Activated CD4-positive, alpha-beta T cell treated with anti-CD3 and anti-CD28 coated beads, Interleukin-2, amount 50 U/mL, for 48 hours (primary cell): ENCODE results near the gene HIPK1.

ENCODE experiments used
- DNase-seq, 2 experiments: peaks; one replicate each; pipeline ENCODE4 v3.0.0-alpha.2; 2020

The HIPK1 gene

GRCh38 chr1:113928941-113929749 is at the start of gene HIPK1:
HIPK1 (plus strand) TSS chr1:113929324.
- DNase-seq: peak; percentile 93 to 94

- no peak for DNase-seq
Observed at GRCh38 chr1:113879739-113880038, 49.4 kb upstream of the HIPK1 start.

GRCh38 chr1:113881661-113882060 is 47.5 kb upstream of the HIPK1 start:
- DNase-seq: no peak

GRCh38 chr1:113886417-113887401 is 42.4 kb upstream of the HIPK1 start:
- no peak for DNase-seq

GRCh38 chr1:113887402-113888175 is 41.5 kb upstream of the HIPK1 start, which contains the start of gene BCL2L15:
BCL2L15 (minus strand) TSS chr1:113887581; CDS start chr1:113887375, 206 bp downstream.
- no peak for DNase-seq

GRCh38 chr1:113890816-113891215 is 38.3 kb upstream of the HIPK1 start:
- DNase-seq: no peak

GRCh38 chr1:113891631-113892220 is 37.4 kb upstream of the HIPK1 start:
- no peak for DNase-seq

- no peak for DNase-seq
Observed at GRCh38 chr1:113893267-113893666, 35.9 kb upstream of the HIPK1 start.

- no peak for DNase-seq
Observed at GRCh38 chr1:113895098-113895497, 34.0 kb upstream of the HIPK1 start.

- DNase-seq: no peak
Observed at GRCh38 chr1:113895961-113896360, 33.2 kb upstream of the HIPK1 start.

GRCh38 chr1:113898241-113898814 is 30.8 kb upstream of the HIPK1 start:
- DNase-seq: no peak

GRCh38 chr1:113899111-113899510 is 30.0 kb upstream of the HIPK1 start:
- DNase-seq: no peak

GRCh38 chr1:113901191-113901590 is 27.9 kb upstream of the HIPK1 start:
- no peak for DNase-seq

- DNase-seq: peak; percentile 31 to 40
Observed at GRCh38 chr1:113903501-113904292, 25.4 kb upstream of the HIPK1 start.

GRCh38 chr1:113904293-113904673 is 24.8 kb upstream of the HIPK1 start:
- no peak for DNase-seq

GRCh38 chr1:113904674-113905434 is 24.3 kb upstream of the HIPK1 start, which contains the start of the genes AP4B1 and DCLRE1B:
AP4B1 (minus strand) TSS chr1:113904799; CDS start chr1:113904717, 82 bp downstream.
DCLRE1B (plus strand) TSS chr1:113905326; CDS start chr1:113905587, 261 bp downstream.
- DNase-seq: peak; percentile 99

- DNase-seq: peak; percentile 41 to 50
Observed at GRCh38 chr1:113905435-113905861, 23.7 kb upstream of the HIPK1 start.

GRCh38 chr1:113912594-113913311 is 16.4 kb upstream of the HIPK1 start:
- no peak for DNase-seq

- no peak for DNase-seq
Observed at GRCh38 chr1:113913312-113913668, 15.8 kb upstream of the HIPK1 start.
